Neuronal stem cell (in vitro differentiated cells): Measurements from ENCODE around the gene AMZ1.

ENCODE experiments used
- DNase-seq: peaks from one replicate; pipeline ENCODE4 v3.0.0-alpha.2; 2013; ENCODE audit warnings: low spot score
- H2AFZ ChIP-seq: one replicate; pipeline ENCODE4 v1.6.1; 2013; ENCODE audit warnings: mild to moderate bottlenecking, low read length, inconsistent platforms
- H2AK5ac ChIP-seq: 2 replicates; pipeline ENCODE4 v1.6.1; 2013; ENCODE audit warnings: low read depth, mild to moderate bottlenecking, inconsistent platforms, low read length, moderate library complexity, mixed read lengths
- H2BK120ac ChIP-seq: 2 replicates; pipeline ENCODE4 v1.6.1; 2013; ENCODE audit warnings: low read depth, mild to moderate bottlenecking, inconsistent platforms, low read length, moderate library complexity, mixed read lengths
- H2BK12ac ChIP-seq: one replicate; pipeline ENCODE4 v1.6.1; 2013; ENCODE audit warnings: low read length, inconsistent platforms
- H2BK15ac ChIP-seq: 2 replicates; pipeline ENCODE4 v1.6.1; 2013; ENCODE audit warnings: mild to moderate bottlenecking, low read length, inconsistent platforms, mixed read lengths
- H2BK5ac ChIP-seq: one replicate; pipeline ENCODE4 v1.6.1; 2013; ENCODE audit warnings: inconsistent platforms, mild to moderate bottlenecking, low read length, moderate library complexity
- H3K14ac ChIP-seq: one replicate; pipeline ENCODE4 v1.6.1; 2013; ENCODE audit warnings: low read length, inconsistent platforms
- H3K18ac ChIP-seq: 2 replicates; pipeline ENCODE4 v1.6.1; 2013; ENCODE audit warnings: low read length, inconsistent platforms
- H3K23ac ChIP-seq: 2 replicates; pipeline ENCODE4 v1.6.1; 2013; ENCODE audit warnings: low read depth, mild to moderate bottlenecking, mixed read lengths, low read length, inconsistent platforms; ENCODE audit not compliant: poor library complexity
- H3K27ac ChIP-seq: replicated peaks from 3 replicates; pipeline ENCODE4 v1.5.1; 2013; ENCODE audit warnings: low read length, inconsistent platforms
- H3K27me3 ChIP-seq, 3 experiments: 2 replicates each; pipeline ENCODE4 v1.6.1; 2013; ENCODE audit warnings: low read length in 3 of 3, mild to moderate bottlenecking in 2 of 3, inconsistent platforms in 1 of 3, low read depth in 1 of 3, mixed read lengths in 1 of 3, moderate library complexity in 1 of 3; ENCODE audit not compliant: control insufficient read depth in 3 of 3, insufficient read depth in 3 of 3
- H3K36me3 ChIP-seq, 2 donors: replicated peaks in 1 of 2; 2 replicates each; pipeline ENCODE4 v1.6.1; 2013; ENCODE audit warnings: low read length in 2 of 2; ENCODE audit not compliant: control insufficient read depth in 2 of 2, insufficient read depth in 2 of 2
- H3K4ac ChIP-seq: 2 replicates; pipeline ENCODE4 v1.6.1; 2013; ENCODE audit warnings: inconsistent platforms, mild to moderate bottlenecking, low read length, moderate library complexity
- H3K4me1 ChIP-seq, 2 donors: 1 replicate in 1 of 2; 2 replicates in 1 of 2; pipeline ENCODE4 v1.6.1; 2013; ENCODE audit warnings: low read length in 2 of 2, low read depth in 1 of 2; ENCODE audit not compliant: control insufficient read depth in 2 of 2, insufficient read depth in 1 of 2
- H3K4me2 ChIP-seq: one replicate; pipeline ENCODE4 v1.6.1; 2013; ENCODE audit warnings: mild to moderate bottlenecking, low read length, inconsistent platforms; ENCODE audit not compliant: insufficient read depth, poor library complexity, severe bottlenecking
- H3K4me3 ChIP-seq, 2 donors: 2 replicates each; pipeline ENCODE4 v1.5.1; 2013; ENCODE audit warnings: low read length in 2 of 2, mild to moderate bottlenecking in 2 of 2, inconsistent platforms in 1 of 2, moderate library complexity in 1 of 2
- H3K79me1 ChIP-seq: one replicate; pipeline ENCODE4 v1.6.1; 2013; ENCODE audit warnings: low read depth, mild to moderate bottlenecking, inconsistent platforms, low read length, moderate library complexity
- H3K9ac ChIP-seq: one replicate; pipeline ENCODE4 v1.6.1; 2013; ENCODE audit warnings: mild to moderate bottlenecking, low read depth, low read length, inconsistent platforms; ENCODE audit not compliant: poor library complexity
- H3K9me3 ChIP-seq, 2 donors: replicated peaks in 1 of 2; 2 replicates each; pipeline versions ENCODE3 to v1.6.1; 2013; ENCODE audit warnings: low read length in 2 of 2, mild to moderate bottlenecking in 2 of 2, inconsistent platforms in 1 of 2, low read depth in 1 of 2, mixed read lengths in 1 of 2, moderate library complexity in 1 of 2; ENCODE audit not compliant: control insufficient read depth in 2 of 2, insufficient read depth in 1 of 2
- H4K8ac ChIP-seq: one replicate; pipeline ENCODE4 v1.6.1; 2013; ENCODE audit warnings: low read depth, mild to moderate bottlenecking, inconsistent platforms, low read length, moderate library complexity
- H4K91ac ChIP-seq: one replicate; pipeline ENCODE4 v1.6.1; 2013; ENCODE audit warnings: low read length, low read depth, mild to moderate bottlenecking, inconsistent platforms; ENCODE audit not compliant: poor library complexity
- WGBS, 2 donors: extraction: QIAGEN DNeasy Blood & Tissue Kit; methylation state at CpG; one replicate each; pipeline ENCODE4 v1.1.7; 2013; ENCODE audit warnings: missing lambda C conversion rate in 2 of 2, mixed read lengths in 1 of 2; ENCODE audit not compliant: insufficient read length in 2 of 2, insufficient replicate concordance in 1 of 2; ENCODE audit errors: extremely low coverage in 2 of 2; 5-methylcytosine and 5-hydroxymethylcytosine counted together

The AMZ1 gene

DNA sequence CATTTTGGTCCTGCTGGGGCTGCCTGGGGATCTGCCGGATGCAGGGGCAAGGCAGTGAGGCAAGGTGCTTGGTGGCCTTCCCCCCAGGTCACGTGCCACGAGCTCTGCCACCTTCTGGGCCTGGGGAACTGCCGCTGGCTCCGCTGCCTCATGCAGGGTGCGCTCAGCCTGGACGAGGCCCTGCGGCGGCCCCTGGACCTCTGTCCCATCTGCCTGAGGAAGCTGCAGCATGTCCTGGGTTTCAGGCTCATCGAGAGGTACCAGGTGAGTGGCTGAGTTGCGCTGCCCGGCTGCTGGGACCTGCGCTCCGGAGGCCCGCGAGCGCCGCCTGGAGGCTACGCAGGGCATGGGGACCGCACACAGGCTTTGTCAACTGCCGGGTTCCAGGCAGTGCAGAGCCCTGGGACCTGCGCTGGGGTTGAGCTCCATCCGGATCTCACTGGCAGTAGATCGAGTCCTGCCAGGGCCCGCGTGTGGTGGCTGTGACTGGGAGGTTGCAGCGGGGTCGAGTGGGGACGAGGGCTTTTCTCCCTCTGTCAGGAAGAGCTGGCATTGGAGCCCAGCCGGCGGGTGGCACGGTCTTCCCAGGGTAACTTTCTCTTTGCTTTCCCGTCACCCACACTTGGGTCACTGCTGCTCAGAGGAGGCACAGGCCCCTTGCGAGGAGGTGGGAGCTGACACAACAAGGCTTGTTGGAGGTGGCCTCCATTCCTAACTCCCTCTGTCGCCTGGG, 21.7 kb downstream of the AMZ1 start:
- Histone ChIP-seq H3K36me3 (peaks cover 0 to 7% of the 10 kb centered on the region in 2 donors), H2BK5ac (no peak overlapping the region), H2AFZ (peak overlapping the region; percentile 24), H2BK15ac (peak overlapping the region; percentile 8), H3K4me3 (no peak overlapping the region), H3K79me1 (no peaks in the 10 kb centered on the region), H3K9ac (no peak overlapping the region), H3K27ac (no peak overlapping the region), H3K4me2 (no peak overlapping the region), H3K4me1 (peaks cover 10 to 25% of the 10 kb centered on the region in 2 donors), H3K23ac (peak overlapping the region; percentile 80), H4K8ac (no peak overlapping the region), H3K14ac (peak overlapping the region; percentile 49), H4K91ac (no peak overlapping the region), H3K9me3 (peaks cover 0 to 5% of the 10 kb centered on the region in 2 donors), H3K4ac (no peak overlapping the region), H2AK5ac (peak overlapping the region; percentile 86), H3K18ac (peak overlapping the region; percentile 70), H3K27me3 (peaks cover 0 to 2% (median 0%) of the 10 kb centered on the region in 3 experiments), H2BK120ac (no peak overlapping the region), H2BK12ac (no peak overlapping the region)
- peak; percentile 62 for DNase-seq
- no CpG with 5 or more reads among the region's 35 CpGs for WGBS, 2 donors

DNA sequence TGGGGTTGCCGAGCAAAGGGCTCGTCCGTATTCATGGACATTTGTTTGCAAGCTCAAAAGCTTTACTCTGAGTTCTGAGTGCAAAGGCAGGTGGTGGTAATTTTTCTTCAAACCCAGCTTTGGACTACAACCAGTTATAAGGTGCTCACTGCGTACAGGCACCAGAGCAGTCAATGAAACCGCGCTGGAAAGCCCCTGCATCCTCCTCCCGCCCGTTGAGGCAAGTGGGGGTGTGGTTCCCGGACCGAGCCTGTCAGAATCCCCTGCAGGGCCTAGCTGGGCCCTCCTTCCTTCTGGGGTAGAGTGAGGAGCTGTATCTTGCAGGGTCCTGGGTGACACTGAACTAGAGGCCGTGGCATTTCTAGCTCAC, 22.3 kb downstream of the AMZ1 start:
- Histone ChIP-seq H3K4me3 (no peak overlapping the region), H3K27me3 (peaks cover 0 to 2% (median 0%) of the 10 kb centered on the region in 3 experiments), H2AK5ac (peak overlapping the region; percentile 37), H3K79me1 (no peaks in the 10 kb centered on the region), H3K23ac (no peak overlapping the region), H3K9me3 (peaks cover 0 to 5% of the 10 kb centered on the region in 2 donors), H2BK15ac (no peak overlapping the region), H4K8ac (no peak overlapping the region), H3K4ac (no peak overlapping the region), H3K18ac (no peak overlapping the region), H3K14ac (no peak overlapping the region), H3K9ac (no peak overlapping the region), H2BK5ac (no peak overlapping the region), H3K27ac (no peak overlapping the region), H3K36me3 (peaks cover 0 to 7% of the 10 kb centered on the region in 2 donors), H4K91ac (no peak overlapping the region), H3K4me1 (peaks cover 10 to 25% of the 10 kb centered on the region in 2 donors), H2AFZ (peak overlapping the region; percentile 24), H3K4me2 (no peak overlapping the region), H2BK120ac (no peak overlapping the region), H2BK12ac (no peak overlapping the region)
- DNase-seq = no peak
- WGBS, 2 donors = no CpG with 5 or more reads among the region's 11 CpGs

GRCh38 chr7:2710901-2711551, 23.0 kb downstream of the AMZ1 start:
- H3K4me3 ChIP-seq = no peak overlapping the region
- no peak overlapping the region for H2BK12ac ChIP-seq
- H3K79me1 ChIP-seq = no peaks in the 10 kb centered on the region
- H3K27ac ChIP-seq = no peak overlapping the region
- H2BK5ac ChIP-seq = no peak overlapping the region
- DNase-seq = no peak
- H4K91ac ChIP-seq = no peak overlapping the region
- H3K9me3 ChIP-seq = peaks cover 0 to 5% of the 10 kb centered on the region in 2 donors
- H4K8ac ChIP-seq = no peak overlapping the region
- no peak overlapping the region for H3K9ac ChIP-seq
- H3K27me3 ChIP-seq = peaks cover 0 to 2% (median 0%) of the 10 kb centered on the region in 3 experiments
- H2AK5ac ChIP-seq = no peak overlapping the region
- H3K18ac ChIP-seq = no peak overlapping the region
- no peak overlapping the region for H3K4me2 ChIP-seq
- no peak overlapping the region for H3K23ac ChIP-seq
- H2BK15ac ChIP-seq = no peak overlapping the region
- no peak overlapping the region for H3K4ac ChIP-seq
- H3K4me1 ChIP-seq = peaks cover 8 to 25% of the 10 kb centered on the region in 2 donors
- WGBS, 2 donors = no CpG with 5 or more reads among the region's 4 CpGs
- no peak overlapping the region for H3K14ac ChIP-seq
- H2AFZ ChIP-seq = no peak overlapping the region
- H3K36me3 ChIP-seq = peaks cover 0 to 7% of the 10 kb centered on the region in 2 donors
- H2BK120ac ChIP-seq = no peak overlapping the region
